ENCODE results near the gene NCOA5.

NCOA5 gene

DNA sequence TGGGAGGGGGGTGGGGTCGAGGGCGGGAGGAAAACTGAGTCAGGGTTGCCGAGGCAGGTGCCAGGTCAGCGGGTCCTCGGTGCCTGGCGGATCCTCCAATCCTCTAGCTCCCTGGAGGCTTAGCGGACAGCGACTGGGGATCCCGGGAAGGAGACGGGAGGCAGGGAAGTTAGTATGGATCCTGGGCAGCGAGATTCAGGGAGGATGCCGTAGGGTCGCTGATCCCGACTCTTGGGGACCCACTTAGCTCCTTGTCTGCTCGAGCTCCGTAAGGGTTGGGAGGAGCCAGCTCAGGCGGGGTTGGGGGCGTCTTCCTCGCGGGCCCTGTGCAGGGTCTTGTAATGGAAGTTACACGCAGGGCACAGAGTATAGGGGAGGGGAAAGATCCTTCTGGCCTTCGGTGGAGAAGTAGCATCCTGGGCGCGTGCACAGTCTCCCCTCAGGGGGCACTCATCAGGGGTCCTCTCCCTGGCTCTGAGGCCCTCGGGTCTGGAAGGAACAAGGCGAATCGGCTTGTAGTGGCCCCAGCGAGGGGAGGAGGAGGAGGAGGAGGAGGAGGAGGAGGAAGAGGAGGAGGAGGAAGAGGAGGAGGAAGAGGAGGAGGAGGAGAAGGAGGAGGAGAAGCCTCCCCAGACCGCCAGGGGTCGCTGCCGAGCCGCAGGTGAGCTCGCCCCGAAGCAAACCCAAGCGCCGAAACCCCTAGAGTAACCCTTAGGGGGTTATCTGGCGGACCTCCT lies 67.2 kb downstream of the NCOA5 start:
- no peaks in the 10 kb centered on the region for H3K36me3 ChIP-seq (ENCODE audit: control insufficient read depth in 2 of 2, insufficient read depth in 2 of 2, low read length in 2 of 2)
- H3K27ac ChIP-seq (ENCODE audit: low read depth in 2 of 2, low read length in 2 of 2) = no peak overlapping the region
- peaks cover 23 to 27% of the 10 kb centered on the region in 2 donors for H3K27me3 ChIP-seq (ENCODE audit: control insufficient read depth in 2 of 2, insufficient read depth in 2 of 2, low read length in 2 of 2)
- H3K9me3 ChIP-seq (ENCODE audit: control insufficient read depth in 2 of 2, low read length in 2 of 2) = no peaks in the 10 kb centered on the region
- no peak overlapping the region for H3K4me3 ChIP-seq (ENCODE audit: low read length in 2 of 2)
- H3K9ac ChIP-seq (ENCODE audit: low read depth in 1 of 2, low read length in 2 of 2) = no peak overlapping the region
- peaks cover 4 to 5% of the 10 kb centered on the region in 2 donors for H3K4me1 ChIP-seq (ENCODE audit: control insufficient read depth in 2 of 2, insufficient read depth in 2 of 2, low read length in 2 of 2)

DNA sequence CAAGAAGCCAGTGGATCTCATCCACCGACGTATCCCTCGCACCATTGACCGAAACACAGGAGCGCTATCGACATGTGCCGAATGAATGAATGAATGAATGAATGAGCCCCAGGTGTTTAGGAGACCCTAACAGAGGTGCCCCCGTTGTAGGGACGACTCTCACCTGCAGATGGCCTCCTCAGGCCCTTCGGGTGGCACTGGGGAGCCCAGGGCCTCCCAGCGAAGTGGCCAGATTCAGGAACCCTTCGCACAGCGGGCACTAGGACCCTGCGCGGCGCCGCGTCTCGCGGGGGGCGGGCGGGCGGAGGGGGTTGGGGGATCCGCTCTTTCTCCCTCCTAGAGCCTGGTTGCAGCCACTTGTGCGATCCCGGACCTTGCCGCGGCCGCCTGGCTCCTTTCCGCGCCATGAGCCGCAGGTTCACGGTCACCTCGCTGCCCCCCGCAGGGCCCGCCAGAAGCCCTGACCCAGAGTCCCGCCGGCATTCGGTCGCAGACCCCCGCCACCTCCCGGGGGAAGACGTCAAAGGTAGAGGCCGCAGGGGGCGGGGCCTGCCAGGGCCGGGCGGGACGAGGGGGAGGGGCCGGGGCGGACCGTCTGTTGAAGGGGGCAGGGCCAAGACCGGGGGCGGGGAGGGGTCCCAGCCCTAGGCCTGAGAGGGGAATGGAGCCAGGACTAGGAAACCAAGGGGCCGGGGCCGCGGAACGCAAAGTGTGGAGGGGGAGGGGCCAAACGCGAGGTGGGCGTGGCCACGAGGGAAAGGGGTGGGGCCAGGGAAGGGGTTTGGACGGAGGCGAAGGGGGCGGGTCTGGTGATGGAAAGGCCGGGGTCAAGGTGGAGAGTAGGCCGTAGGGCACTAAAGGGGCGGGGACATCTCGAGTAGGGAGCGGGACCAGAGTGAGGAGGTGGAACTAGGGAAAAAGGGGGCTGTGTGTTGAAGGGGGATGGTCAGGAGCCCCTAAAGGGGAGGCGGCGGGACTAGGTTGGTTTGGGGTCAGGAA lies 68.1 kb downstream of the NCOA5 start:
- Histone ChIP-seq H3K9ac (ENCODE audit: low read depth in 1 of 2, low read length in 2 of 2) (no peak overlapping the region), H3K27ac (ENCODE audit: low read depth in 2 of 2, low read length in 2 of 2) (no peak overlapping the region), H3K27me3 (ENCODE audit: control insufficient read depth in 2 of 2, insufficient read depth in 2 of 2, low read length in 2 of 2) (peaks cover 23 to 25% of the 10 kb centered on the region in 2 donors)

DNA sequence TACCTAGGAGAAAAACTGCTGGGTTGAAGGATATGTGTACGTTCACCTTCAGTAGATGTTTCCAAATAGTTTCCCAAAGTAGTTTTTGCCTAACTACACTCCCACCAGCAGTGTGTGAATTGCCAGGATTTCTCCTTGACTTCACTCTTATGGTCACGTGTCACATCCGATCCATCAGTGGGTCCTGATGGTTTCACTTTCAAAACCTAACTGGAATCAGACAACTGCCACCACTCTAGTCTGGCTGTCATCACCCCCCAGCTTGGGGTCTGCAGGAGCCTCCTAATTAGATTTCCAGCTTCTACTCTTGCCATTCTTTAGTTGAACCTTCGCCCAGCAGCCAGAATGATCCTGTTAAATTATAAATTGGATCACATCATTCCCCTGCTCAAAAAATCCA lies 69.2 kb downstream of the NCOA5 start:
- Histone ChIP-seq H3K27me3 (ENCODE audit: control insufficient read depth in 2 of 2, insufficient read depth in 2 of 2, low read length in 2 of 2) (peaks cover 23 to 25% of the 10 kb centered on the region in 2 donors), H3K9me3 (ENCODE audit: control insufficient read depth in 2 of 2, low read length in 2 of 2) (no peaks in the 10 kb centered on the region), H3K27ac (ENCODE audit: low read depth in 2 of 2, low read length in 2 of 2) (no peak overlapping the region), H3K9ac (ENCODE audit: low read depth in 1 of 2, low read length in 2 of 2) (no peak overlapping the region), H3K36me3 (ENCODE audit: control insufficient read depth in 2 of 2, insufficient read depth in 2 of 2, low read length in 2 of 2) (no peaks in the 10 kb centered on the region), H3K4me1 (ENCODE audit: control insufficient read depth in 2 of 2, insufficient read depth in 2 of 2, low read length in 2 of 2) (peaks cover 4 to 5% of the 10 kb centered on the region in 2 donors), H3K4me3 (ENCODE audit: low read length in 2 of 2) (no peak overlapping the region)

More for the DNA sequence above, 68.1 kb downstream of the NCOA5 start:
- H3K4me1 ChIP-seq (ENCODE audit: control insufficient read depth in 2 of 2, insufficient read depth in 2 of 2, low read length in 2 of 2) = peaks cover 4 to 5% of the 10 kb centered on the region in 2 donors
- H3K9me3 ChIP-seq (ENCODE audit: control insufficient read depth in 2 of 2, low read length in 2 of 2) = no peaks in the 10 kb centered on the region
- H3K4me3 ChIP-seq (ENCODE audit: low read length in 2 of 2) = peak overlapping the region in 1 of 2 donors; percentile 13
- H3K36me3 ChIP-seq (ENCODE audit: control insufficient read depth in 2 of 2, insufficient read depth in 2 of 2, low read length in 2 of 2) = no peaks in the 10 kb centered on the region

DNA sequence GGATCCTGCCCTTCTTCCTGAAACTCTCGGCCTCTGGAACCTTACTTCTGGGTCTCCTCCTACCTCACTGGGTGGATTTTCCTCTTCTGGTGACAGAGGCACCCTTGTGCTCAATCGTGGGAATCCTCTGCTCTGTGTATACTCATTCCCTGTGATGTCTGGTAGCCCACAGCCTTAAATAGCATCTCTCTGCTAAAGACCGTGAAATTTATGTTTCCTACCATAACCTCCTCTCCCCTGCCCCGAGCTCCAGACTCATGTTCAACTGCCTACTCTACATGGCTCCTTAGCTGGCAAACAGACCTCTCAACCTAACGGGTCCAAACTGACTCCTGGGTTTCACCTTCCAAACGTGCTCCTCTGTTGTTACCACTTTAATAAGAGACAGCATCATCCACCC lies 71.2 kb downstream of the NCOA5 start:
- Histone ChIP-seq H3K27ac (ENCODE audit: low read depth in 2 of 2, low read length in 2 of 2) (no peak overlapping the region), H3K27me3 (ENCODE audit: control insufficient read depth in 2 of 2, insufficient read depth in 2 of 2, low read length in 2 of 2) (peaks cover 19 to 25% of the 10 kb centered on the region in 2 donors), H3K4me3 (ENCODE audit: low read length in 2 of 2) (no peak overlapping the region), H3K9ac (ENCODE audit: low read depth in 1 of 2, low read length in 2 of 2) (no peak overlapping the region), H3K9me3 (ENCODE audit: control insufficient read depth in 2 of 2, low read length in 2 of 2) (no peaks in the 10 kb centered on the region), H3K4me1 (ENCODE audit: control insufficient read depth in 2 of 2, insufficient read depth in 2 of 2, low read length in 2 of 2) (peaks cover 4 to 8% of the 10 kb centered on the region in 2 donors), H3K36me3 (ENCODE audit: control insufficient read depth in 2 of 2, insufficient read depth in 2 of 2, low read length in 2 of 2) (no peaks in the 10 kb centered on the region)

- Histone ChIP-seq H3K27ac (ENCODE audit: low read depth in 2 of 2, low read length in 2 of 2) (no peak overlapping the region), H3K4me1 (ENCODE audit: control insufficient read depth in 2 of 2, insufficient read depth in 2 of 2, low read length in 2 of 2) (peaks cover 4 to 8% of the 10 kb centered on the region in 2 donors), H3K36me3 (ENCODE audit: control insufficient read depth in 2 of 2, insufficient read depth in 2 of 2, low read length in 2 of 2) (no peaks in the 10 kb centered on the region), H3K9ac (ENCODE audit: low read depth in 1 of 2, low read length in 2 of 2) (no peak overlapping the region), H3K27me3 (ENCODE audit: control insufficient read depth in 2 of 2, insufficient read depth in 2 of 2, low read length in 2 of 2) (peaks cover 19 to 26% of the 10 kb centered on the region in 2 donors), H3K9me3 (ENCODE audit: control insufficient read depth in 2 of 2, low read length in 2 of 2) (no peaks in the 10 kb centered on the region), H3K4me3 (ENCODE audit: low read length in 2 of 2) (no peak overlapping the region)
These were observed 71.7 kb downstream of the NCOA5 start for GRCh38 chr20:46018112-46018511.

GRCh38 chr20:46017272-46017671 lies 72.5 kb downstream of the NCOA5 start:
- no peak overlapping the region for H3K9ac ChIP-seq (ENCODE audit: low read depth in 1 of 2, low read length in 2 of 2)
- H3K4me3 ChIP-seq (ENCODE audit: low read length in 2 of 2) = no peak overlapping the region
- no peak overlapping the region for H3K27ac ChIP-seq (ENCODE audit: low read depth in 2 of 2, low read length in 2 of 2)
- no peaks in the 10 kb centered on the region for H3K36me3 ChIP-seq (ENCODE audit: control insufficient read depth in 2 of 2, insufficient read depth in 2 of 2, low read length in 2 of 2)
- H3K27me3 ChIP-seq (ENCODE audit: control insufficient read depth in 2 of 2, insufficient read depth in 2 of 2, low read length in 2 of 2) = peaks cover 15 to 26% of the 10 kb centered on the region in 2 donors
- peaks cover 0 to 4% of the 10 kb centered on the region in 2 donors for H3K4me1 ChIP-seq (ENCODE audit: control insufficient read depth in 2 of 2, insufficient read depth in 2 of 2, low read length in 2 of 2)
- H3K9me3 ChIP-seq (ENCODE audit: control insufficient read depth in 2 of 2, low read length in 2 of 2) = no peaks in the 10 kb centered on the region

- Histone ChIP-seq H3K4me3 (ENCODE audit: low read length in 2 of 2) (no peak overlapping the region), H3K27me3 (ENCODE audit: control insufficient read depth in 2 of 2, insufficient read depth in 2 of 2, low read length in 2 of 2) (peaks cover 22 to 43% of the 10 kb centered on the region in 2 donors), H3K4me1 (ENCODE audit: control insufficient read depth in 2 of 2, insufficient read depth in 2 of 2, low read length in 2 of 2) (peaks cover 0 to 4% of the 10 kb centered on the region in 2 donors), H3K27ac (ENCODE audit: low read depth in 2 of 2, low read length in 2 of 2) (no peak overlapping the region), H3K9ac (ENCODE audit: low read depth in 1 of 2, low read length in 2 of 2) (no peak overlapping the region), H3K36me3 (ENCODE audit: control insufficient read depth in 2 of 2, insufficient read depth in 2 of 2, low read length in 2 of 2) (no peaks in the 10 kb centered on the region), H3K9me3 (ENCODE audit: control insufficient read depth in 2 of 2, low read length in 2 of 2) (no peaks in the 10 kb centered on the region)
These were observed 75.0 kb downstream of the NCOA5 start for GRCh38 chr20:46014517-46015396.

GRCh38 chr20:46013829-46014516 lies 75.8 kb downstream of the NCOA5 start:
- peaks cover 24 to 43% of the 10 kb centered on the region in 2 donors for H3K27me3 ChIP-seq (ENCODE audit: control insufficient read depth in 2 of 2, insufficient read depth in 2 of 2, low read length in 2 of 2)
- peaks cover 0 to 4% of the 10 kb centered on the region in 2 donors for H3K4me1 ChIP-seq (ENCODE audit: control insufficient read depth in 2 of 2, insufficient read depth in 2 of 2, low read length in 2 of 2)
- H3K4me3 ChIP-seq (ENCODE audit: low read length in 2 of 2) = no peak overlapping the region
- H3K27ac ChIP-seq (ENCODE audit: low read depth in 2 of 2, low read length in 2 of 2) = no peak overlapping the region
- H3K36me3 ChIP-seq (ENCODE audit: control insufficient read depth in 2 of 2, insufficient read depth in 2 of 2, low read length in 2 of 2) = no peaks in the 10 kb centered on the region
- no peak overlapping the region for H3K9ac ChIP-seq (ENCODE audit: low read depth in 1 of 2, low read length in 2 of 2)
- H3K9me3 ChIP-seq (ENCODE audit: control insufficient read depth in 2 of 2, low read length in 2 of 2) = no peaks in the 10 kb centered on the region

DNA sequence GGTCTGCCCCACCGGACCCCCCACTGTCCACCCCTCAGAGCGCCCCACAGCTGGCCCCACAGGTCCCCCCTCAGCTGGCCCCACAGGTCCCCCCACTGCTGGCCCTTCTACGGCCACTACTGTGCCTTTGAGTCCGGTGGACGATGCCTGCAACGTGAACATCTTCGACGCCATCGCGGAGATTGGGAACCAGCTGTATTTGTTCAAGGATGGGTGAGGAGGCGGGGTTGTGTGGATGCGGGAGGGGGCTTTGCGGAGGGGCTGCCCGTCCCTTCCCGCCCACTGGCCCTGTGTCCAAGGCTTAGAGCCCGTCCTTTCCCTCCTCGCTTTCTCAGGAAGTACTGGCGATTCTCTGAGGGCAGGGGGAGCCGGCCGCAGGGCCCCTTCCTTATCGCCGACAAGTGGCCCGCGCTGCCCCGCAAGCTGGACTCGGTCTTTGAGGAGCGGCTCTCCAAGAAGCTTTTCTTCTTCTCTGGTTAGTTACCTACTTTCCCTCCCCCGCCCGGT lies 76.4 kb downstream of the NCOA5 start:
- H3K27me3 ChIP-seq (ENCODE audit: control insufficient read depth in 2 of 2, insufficient read depth in 2 of 2, low read length in 2 of 2) = peaks cover 30 to 41% of the 10 kb centered on the region in 2 donors

More for the DNA sequence above, 76.4 kb downstream of the NCOA5 start:
- no peak overlapping the region for H3K4me3 ChIP-seq (ENCODE audit: low read length in 2 of 2)
- no peak overlapping the region for H3K9ac ChIP-seq (ENCODE audit: low read depth in 1 of 2, low read length in 2 of 2)
- H3K36me3 ChIP-seq (ENCODE audit: control insufficient read depth in 2 of 2, insufficient read depth in 2 of 2, low read length in 2 of 2) = no peaks in the 10 kb centered on the region
- H3K4me1 ChIP-seq (ENCODE audit: control insufficient read depth in 2 of 2, insufficient read depth in 2 of 2, low read length in 2 of 2) = peaks cover 0 to 4% of the 10 kb centered on the region in 2 donors
- no peak overlapping the region for H3K27ac ChIP-seq (ENCODE audit: low read depth in 2 of 2, low read length in 2 of 2)
- H3K9me3 ChIP-seq (ENCODE audit: control insufficient read depth in 2 of 2, low read length in 2 of 2) = no peaks in the 10 kb centered on the region

All from mucosa of rectum (tissue), 2 donors.